Stimulated activated CD4-positive, alpha-beta T cell treated with anti-CD3 and anti-CD28 coated beads, Interleukin-4, amount 100 ng/mL, for 1 hour (primary cell): ENCODE data around the gene HOXA11.

Experiments
- DNase-seq: peaks from one replicate; pipeline ENCODE4 v3.0.0-alpha.2; 2020

HOXA11 gene

DNA sequence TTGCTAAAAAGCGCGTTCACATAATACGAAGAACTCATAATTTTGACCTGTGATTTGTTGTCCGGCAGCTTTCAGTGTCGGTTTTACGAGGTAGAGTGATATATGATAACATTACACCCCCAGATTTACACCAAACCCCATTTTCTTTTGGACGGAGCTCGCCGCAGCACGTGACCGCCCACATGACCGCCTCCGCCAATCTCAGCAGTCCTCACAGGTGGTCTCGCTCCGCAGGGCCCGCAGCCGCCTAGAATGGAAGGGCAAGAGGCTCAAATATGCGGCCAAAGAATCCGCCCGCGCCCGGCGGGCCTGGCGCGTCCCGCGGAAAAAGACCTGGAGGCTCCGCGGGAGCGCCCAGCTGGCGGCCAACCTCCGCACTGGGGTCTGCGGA, 28.5 kb downstream of the HOXA11 start, which contains the start of gene HOXA7:
Gene HOXA7 (minus strand): TSS at position 168 of the 391 bp plus-strand sequence. CDS start 130 bp downstream, at position 38.
- no peak for DNase-seq

GRCh38 chr7:27155816-27156507, 29.1 kb downstream of the HOXA11 start:
- DNase-seq = no peak

- DNase-seq = peak; percentile 51
Measured at GRCh38 chr7:27154901-27155815, 29.9 kb downstream of the HOXA11 start.

- DNase-seq = no peak
Measured at GRCh38 chr7:27154369-27154768, 30.7 kb downstream of the HOXA11 start.

DNA sequence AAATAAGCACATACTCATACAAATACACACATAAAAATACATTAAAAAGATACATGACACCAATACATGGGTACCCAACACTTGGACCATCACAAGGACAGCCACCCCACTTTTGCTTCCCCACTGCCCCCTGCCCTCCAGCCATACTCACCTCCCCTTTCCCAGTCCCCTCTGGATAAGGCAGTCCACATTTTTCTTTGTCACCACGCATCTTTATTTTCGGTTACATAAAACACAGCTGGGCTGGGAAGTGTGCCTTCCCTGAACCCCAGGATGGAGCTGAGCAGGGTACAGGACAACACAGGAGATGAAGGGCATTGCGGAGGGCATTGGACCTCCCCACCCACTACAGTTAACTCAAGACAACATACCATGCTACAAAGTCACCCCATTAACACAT, 31.5 kb downstream of the HOXA11 start:
- DNase-seq = no peak

DNA sequence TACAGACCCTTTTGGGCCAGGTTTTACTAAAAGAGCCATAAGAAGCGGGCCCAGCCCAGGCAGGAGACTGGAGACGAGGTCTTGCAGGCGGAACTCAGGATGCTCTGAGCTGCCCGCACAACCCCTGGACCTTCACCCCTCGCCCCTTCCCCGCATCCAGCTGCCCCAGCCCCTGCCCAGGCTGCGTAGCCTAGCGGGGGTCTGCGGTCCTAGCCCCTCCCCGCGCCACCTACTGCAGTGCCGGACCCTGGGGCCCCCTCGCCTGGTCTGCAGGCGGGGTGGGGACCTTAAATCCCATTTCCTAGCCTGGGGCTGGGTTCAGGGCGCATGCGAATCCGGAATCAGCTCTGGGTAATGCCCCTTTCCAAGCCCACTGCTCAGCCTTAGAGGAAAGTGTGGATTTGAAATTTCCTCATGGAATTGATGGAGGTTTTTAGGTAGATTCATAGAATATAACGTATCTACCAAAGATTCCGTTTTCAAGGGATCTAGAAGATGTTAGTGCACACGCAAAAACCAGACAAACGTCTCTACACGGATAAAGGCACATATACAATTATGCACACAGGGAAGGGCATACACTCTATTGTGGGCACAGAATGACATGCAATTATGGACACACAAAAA, 32.1 kb downstream of the HOXA11 start:
- DNase-seq = no peak

DNA sequence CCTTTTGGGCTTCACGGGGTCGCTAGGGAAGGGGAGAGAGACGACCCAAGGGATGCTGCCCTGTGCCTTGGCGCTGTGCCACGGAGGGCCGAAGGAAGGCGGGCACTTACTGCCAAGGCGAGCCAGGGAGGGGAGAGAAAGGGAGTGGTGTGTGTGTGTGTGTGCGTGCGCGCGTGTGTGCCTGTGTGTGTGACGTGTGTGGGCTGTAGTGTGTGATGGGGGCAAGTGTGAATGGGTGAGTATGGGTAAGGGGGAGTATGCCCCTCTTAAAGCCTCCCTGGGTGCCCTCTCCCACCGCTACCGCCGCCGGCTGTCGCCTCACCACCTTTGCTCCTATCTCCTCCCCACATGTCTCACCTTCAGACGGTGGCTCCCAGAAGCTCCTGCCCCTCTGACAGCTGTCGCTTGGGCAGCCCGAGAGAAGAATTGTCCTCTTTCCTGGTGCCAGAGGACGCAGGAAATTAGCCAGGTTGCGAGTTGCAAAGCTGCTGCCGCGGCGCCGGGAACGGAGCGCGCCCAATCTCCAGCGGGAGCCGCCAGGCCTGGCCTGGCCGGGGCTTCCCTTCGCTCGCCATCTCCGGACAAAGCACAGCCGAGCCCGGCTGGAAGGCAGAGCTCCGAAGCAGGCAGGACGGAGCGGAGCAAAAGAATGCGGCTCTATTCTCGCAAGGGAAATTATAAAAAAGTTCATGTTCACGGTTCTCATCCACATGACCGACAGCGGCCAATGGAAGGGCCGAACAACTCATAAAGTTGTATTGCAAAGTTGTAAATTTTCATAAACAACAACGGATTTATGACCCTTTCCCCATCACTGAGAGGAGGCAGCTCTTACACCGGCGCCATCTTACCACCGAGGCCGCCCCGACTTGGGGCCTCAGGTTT, 32.9 kb downstream of the HOXA11 start, which contains the start of gene HOXA3:
Gene HOXA3 (minus strand): TSS at position 653 of the 885 bp plus-strand sequence. CDS start 41,943 bp downstream, outside the sequence.
- DNase-seq = no peak

DNA sequence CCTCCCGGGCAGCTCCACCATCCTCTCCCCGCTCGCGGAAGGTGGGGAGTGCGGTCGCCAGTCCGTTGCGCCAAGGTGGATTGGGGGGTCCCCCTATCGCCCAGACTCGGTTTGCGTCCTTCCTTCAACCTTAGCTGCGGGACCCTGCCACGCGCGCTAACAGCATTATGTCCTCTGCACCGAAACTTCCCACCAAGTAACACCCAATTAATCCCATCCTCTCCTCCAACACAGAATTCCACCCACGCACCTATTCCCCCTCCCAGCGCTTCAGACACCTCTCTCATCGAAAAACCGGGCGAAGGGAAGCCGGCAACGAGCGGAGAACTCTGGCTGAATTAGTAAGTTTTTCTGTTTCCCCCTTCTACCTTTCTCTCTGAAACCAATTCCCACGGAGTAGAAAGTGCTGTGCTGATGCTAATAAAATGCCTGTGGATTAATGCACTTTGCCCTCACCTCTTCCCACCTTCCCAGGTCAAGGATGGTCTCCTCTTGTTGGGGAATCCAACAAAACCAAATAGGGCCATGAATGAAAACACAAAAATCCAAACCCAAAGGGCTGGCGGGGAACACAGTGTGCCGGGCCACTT, 33.6 kb downstream of the HOXA11 start:
- DNase-seq = no peak

GRCh38 chr7:27150568-27151340, 34.3 kb downstream of the HOXA11 start:
- peak; percentile 71 for DNase-seq

DNA sequence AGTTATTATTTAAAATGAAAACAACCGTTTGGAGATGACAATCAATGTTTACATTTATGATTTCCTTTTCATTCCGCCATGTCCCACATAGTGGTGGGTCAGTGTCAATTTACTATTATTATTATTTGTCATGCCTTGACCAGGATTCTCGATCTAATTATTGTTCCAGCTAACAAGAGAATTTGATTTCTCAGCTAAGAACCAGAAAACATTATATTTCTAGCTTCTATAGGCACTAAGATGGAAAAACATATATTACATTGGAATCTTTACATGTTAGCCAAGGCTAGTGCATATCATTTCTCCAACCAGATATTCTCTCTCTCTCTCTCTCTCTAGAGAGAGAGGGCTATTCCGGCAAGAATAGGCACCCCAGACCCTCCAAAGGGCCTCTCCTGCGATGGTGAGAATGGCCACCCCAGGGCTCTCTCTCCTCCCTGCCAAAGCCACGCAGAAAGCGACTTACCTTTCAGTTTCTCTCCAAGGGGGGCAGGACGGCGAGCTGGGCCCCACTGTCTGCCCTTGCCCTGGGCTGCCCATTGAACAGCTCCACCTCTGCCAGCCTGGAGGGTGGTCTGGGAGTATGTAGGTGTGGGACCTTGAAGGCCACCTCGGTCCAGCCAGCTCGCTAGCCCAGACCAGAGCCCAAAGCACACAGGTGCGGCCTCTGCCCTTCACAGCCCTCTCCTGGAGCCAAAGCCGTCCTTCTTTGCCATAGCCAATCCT, 35.0 kb downstream of the HOXA11 start:
- no peak for DNase-seq

DNA sequence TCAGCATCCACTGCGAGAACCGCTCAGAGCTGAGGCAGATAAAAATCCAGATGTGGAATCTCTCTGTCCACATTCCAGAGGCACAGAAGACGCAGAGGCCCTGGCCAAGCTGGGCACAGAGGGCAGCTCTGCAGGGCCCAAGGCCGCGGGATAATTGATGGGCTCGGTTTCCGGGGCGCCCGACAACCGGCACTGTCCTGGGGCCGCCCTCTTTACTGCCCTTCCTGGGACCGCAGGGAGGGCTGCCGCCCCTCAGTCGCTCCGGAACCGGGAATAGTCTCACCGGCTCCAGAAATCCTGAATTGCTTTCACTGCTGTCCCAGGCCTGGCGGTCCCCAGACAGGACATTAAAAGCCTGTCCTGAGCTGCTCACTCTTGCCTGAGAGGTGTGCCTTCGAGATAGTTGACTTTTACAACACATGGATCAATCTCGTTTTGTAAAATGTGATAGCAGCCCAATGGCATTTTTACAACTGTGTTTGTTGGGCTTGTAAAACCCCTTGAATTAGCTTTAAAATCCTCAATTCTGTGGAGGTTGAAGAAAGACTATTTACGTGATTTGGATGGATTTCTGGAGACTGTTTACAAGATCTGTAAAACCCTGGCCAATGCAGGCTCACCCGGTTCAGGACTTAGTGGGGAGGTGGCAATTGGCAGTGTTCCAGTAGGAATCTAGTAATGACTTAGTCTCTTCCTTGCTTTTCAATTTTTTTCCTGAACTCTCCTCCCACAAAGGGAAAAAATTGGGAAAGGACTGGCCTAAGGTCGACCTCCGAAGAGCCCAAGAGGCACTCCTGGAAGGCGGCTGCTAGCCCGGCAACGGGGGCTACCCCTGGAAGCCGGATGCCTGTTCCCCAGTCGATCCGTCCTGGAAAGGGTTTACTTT, 36.0 kb downstream of the HOXA11 start:
- no peak for DNase-seq

- DNase-seq = no peak
Measured at GRCh38 chr7:27148031-27148755, 36.8 kb downstream of the HOXA11 start.

GRCh38 chr7:27147199-27148030, 37.6 kb downstream of the HOXA11 start, which contains the start of gene HOXA6:
HOXA6 (minus strand) TSS chr7:27147774; CDS start chr7:27147749, 25 bp downstream.
- no peak for DNase-seq

DNA sequence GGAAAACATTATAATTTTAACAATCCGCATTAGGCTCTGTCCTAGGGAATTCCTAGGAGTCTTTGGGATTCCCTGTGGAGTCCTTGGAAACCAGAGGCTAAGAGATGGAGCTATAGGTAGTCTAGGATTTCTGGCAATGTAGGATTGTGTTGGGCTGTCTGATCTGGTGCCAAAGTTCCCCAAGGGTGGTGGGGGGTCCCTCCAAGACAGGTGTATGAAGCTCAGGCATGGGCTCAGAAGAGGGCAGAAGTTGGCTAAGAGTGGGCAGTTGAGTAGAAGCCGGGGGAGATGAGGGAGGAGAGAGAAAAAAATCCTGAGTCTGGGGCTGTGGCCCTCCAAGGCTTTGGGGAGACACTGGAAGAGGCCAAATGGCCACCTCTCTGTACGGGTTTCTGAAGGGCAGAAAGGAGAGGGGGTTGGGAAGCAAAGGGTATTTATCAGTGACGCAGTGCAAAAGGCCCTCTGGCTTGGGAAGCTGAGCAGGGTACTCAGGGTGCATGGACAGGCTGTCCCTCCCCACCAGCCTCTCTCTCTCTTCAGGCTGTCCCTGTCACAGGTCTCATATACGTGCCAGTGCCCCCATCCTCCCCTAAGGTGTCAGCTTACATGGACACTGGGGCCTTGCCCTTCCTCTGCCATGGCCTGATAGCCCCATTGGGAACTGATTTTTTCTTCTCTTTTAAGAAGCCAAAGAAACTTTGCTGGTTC, 38.4 kb downstream of the HOXA11 start:
- DNase-seq = no peak

DNA sequence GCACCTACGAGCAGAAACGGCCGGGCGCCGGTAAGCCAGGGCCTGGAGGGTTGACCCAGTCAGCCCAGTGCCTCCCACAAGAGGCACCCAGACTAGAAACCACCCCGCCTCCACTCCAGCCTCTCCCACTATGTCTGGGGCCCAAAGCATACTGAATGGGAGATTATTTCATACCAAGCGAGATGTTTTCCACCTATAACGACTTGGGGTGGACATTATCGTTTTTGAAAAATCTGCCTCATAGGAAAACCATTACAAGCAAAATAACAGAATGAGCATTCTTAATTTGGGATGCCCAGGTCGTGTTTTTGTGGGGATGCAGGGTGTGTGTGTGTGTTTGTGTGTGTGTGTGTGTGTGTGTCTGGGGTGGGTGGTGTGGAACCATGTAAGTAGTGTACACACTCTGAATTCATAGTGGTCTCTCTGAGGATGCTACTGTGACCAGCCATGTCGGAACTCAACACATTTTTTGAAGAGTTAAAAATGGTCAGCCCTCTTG, 39.1 kb downstream of the HOXA11 start:
- no peak for DNase-seq

DNA sequence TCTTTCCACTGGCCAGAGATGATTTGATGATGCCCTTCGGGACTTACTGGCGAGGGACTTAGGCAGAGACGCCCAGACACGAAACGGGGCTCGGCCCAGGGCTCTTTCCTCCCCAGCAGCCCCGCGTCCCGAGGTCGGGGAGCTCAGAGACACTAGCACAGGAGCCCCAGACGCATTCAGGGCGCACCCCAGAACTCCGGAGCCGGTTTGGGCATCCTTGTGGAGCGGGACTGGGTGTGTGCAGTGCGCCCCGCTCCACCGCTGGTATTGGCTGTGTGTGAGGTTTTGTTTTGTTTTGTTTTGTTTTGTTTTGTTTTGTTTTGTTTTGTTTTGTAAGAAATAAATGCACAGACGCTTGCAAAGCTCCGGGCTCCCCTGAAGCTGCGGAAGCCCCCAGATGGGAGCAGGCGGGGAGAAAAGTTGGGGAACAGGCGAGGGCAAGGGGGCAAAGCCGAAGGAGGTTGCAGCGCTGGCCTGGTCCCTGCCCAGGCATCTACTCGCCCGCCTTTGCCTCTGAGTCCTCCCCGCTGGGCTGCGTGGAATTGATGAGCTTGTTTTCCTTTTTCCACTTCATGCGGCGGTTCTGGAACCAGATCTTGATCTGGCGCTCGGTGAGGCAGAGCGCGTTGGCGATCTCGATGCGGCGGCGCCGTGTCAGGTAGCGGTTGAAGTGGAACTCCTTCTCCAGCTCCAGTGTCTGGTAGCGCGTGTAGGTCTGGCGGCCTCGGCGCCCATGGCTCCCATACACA, 39.7 kb downstream of the HOXA11 start:
- no peak for DNase-seq
